Activated B cell treated with CpG ODN at 0.5 μM for 24 hours (primary cell): Measurements from ENCODE around the gene EMD. TPM values are rescaled to one million over a fixed set of nuclear protein-coding genes. Genes with fewer than 3 reads are reported as not detected.

Experiments
- ATAC-seq: fragments of 200-7000 bp; cut with Tn5 transposase; one replicate; pipeline ENCODE4 v1.10.0; 2021; ENCODE audit warnings: low read depth, mild to moderate bottlenecking, moderate library complexity
- CTCF ChIA-PET: fragments of 350-600 bp; sonication (Branson Sonifier 250); formaldehyde crosslinking; loops from one replicate; lab custom pipeline; 2021; ENCODE audit warnings: antibody characterized with exemption; lab: Charles Lee
- POLR2A ChIA-PET: fragments of 350-600 bp; sonication (Branson Sonifier 250); formaldehyde crosslinking; loops from one replicate; lab custom pipeline; 2021; ENCODE audit warnings: antibody characterized with exemption; lab: Charles Lee
- DNase-seq: peaks from one replicate; pipeline ENCODE4 v3.0.0; 2022
- H3K27ac Mint-ChIP-seq: one replicate; pipeline ENCODE4 v1.8.0; 2020; ENCODE audit warnings: mixed read lengths
- H3K27me3 Mint-ChIP-seq: one replicate; pipeline ENCODE4 v1.8.0; 2021; ENCODE audit warnings: mixed read lengths
- H3K36me3 Mint-ChIP-seq: one replicate; pipeline ENCODE4 v1.8.0; 2021; ENCODE audit warnings: low read depth, mixed read lengths
- H3K4me1 Mint-ChIP-seq: one replicate; pipeline ENCODE4 v1.8.0; 2021; ENCODE audit warnings: mixed read lengths
- H3K4me3 Mint-ChIP-seq: one replicate; pipeline ENCODE4 v1.8.0; 2020; ENCODE audit warnings: mild to moderate bottlenecking, mixed read lengths
- H3K9me3 Mint-ChIP-seq: one replicate; pipeline ENCODE4 v1.8.0; 2020; ENCODE audit warnings: mixed read lengths
- intact Hi-C: fragments of 100-400 bp; cut with micrococcal nuclease; formaldehyde crosslinking; loops from one replicate; pipeline ENCODE4 v1.15.1; 2024
- total RNA-seq: library from RNA; stranded (reverse); gene quantifications from 2 replicates; pipeline ENCODE4 v1.2.3, GENCODE V29; 2022
- TF ChIP-seq, protein P1 (sequence below): fragments of 200-600 bp; IDR thresholded peaks from one replicate; pipeline ENCODE4 v1.8.0; 2022; ENCODE audit warnings: antibody characterized with exemption, mild to moderate bottlenecking

The EMD gene
- total RNA-seq, 1 donor from 2014 or later, result 70.2 TPM

DNA sequence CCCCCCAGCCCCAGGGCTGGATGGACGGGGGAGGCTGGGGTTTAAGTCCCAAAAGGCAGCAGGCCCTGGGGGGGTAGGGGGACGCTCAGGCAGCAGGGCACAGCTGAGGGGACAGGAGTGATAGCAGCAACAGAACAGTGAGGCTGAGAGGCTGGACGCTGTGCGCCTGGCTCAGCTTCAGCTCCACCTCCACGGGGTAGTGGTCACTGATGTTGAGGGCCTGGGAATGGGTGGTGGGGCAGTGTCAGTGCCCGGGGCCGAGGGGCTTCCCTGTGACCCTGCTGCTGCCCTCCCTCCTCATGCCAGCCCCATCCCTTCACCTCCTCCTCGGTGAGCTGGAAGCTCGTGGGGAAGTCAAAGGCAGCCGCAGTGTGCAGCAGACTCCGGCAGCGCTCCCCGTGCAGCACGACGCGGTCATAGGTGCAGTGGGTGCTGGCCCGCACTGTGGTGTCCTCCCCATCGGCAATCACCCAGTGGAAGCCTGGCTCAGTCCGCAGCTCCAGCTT is 23.6 kb downstream of the EMD start:
- Mint-ChIP-seq H3K9me3 (no peaks in the 10 kb centered on the region), H3K27me3 (no peaks in the 10 kb centered on the region), H3K4me1 (peaks cover 22% of the 10 kb centered on the region), H3K36me3 (peaks cover 44% of the 10 kb centered on the region), H3K4me3 (no peak overlapping the region), H3K27ac (no peak overlapping the region)
- intact Hi-C loops, result no loop called here
- ATAC-seq, result no peak
- DNase-seq, result no peak
- POLR2A ChIA-PET, result interaction anchor here (1.5 kb wide), 1 partner anchor 87 kb away, joined by 5 read pairs; the partner anchor contains the start of gene SLC10A3
- CTCF ChIA-PET, result no interaction called here
- TF ChIP-seq, protein P1, sequence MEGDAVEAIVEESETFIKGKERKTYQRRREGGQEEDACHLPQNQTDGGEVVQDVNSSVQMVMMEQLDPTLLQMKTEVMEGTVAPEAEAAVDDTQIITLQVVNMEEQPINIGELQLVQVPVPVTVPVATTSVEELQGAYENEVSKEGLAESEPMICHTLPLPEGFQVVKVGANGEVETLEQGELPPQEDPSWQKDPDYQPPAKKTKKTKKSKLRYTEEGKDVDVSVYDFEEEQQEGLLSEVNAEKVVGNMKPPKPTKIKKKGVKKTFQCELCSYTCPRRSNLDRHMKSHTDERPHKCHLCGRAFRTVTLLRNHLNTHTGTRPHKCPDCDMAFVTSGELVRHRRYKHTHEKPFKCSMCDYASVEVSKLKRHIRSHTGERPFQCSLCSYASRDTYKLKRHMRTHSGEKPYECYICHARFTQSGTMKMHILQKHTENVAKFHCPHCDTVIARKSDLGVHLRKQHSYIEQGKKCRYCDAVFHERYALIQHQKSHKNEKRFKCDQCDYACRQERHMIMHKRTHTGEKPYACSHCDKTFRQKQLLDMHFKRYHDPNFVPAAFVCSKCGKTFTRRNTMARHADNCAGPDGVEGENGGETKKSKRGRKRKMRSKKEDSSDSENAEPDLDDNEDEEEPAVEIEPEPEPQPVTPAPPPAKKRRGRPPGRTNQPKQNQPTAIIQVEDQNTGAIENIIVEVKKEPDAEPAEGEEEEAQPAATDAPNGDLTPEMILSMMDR, result no peak

DNA sequence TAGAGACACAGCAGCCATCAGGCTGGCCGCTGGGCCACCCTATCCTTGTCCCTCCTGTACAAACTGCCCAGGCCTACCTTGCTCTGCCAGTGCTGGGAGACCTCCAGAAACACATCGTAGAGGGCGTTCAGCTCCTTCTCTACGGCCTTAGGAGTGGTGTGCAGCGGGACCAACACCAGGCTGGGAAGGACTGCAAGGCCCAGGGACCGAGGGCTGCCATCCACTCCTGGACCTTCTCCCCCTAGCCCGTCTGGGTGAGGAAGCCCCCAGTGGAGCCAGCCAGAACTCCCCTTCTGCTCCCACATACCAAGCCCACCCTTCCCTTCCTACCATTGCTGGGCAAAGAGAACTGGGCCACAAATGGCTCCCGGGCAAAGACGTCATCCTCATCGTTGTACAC is 24.1 kb downstream of the EMD start:
- no peak for DNase-seq
- H3K27me3 Mint-ChIP-seq, result no peaks in the 10 kb centered on the region
- no peak for ATAC-seq
- H3K4me1 Mint-ChIP-seq, result peaks cover 19% of the 10 kb centered on the region
- intact Hi-C loops, result no loop called here
- H3K4me3 Mint-ChIP-seq, result no peak overlapping the region
- no peaks in the 10 kb centered on the region for H3K9me3 Mint-ChIP-seq
- TF ChIP-seq, protein P1, result no peak
- ChIA-PET POLR2A (no interaction called here), CTCF (no interaction called here)
- peaks cover 40% of the 10 kb centered on the region for H3K36me3 Mint-ChIP-seq
- no peak overlapping the region for H3K27ac Mint-ChIP-seq

DNA sequence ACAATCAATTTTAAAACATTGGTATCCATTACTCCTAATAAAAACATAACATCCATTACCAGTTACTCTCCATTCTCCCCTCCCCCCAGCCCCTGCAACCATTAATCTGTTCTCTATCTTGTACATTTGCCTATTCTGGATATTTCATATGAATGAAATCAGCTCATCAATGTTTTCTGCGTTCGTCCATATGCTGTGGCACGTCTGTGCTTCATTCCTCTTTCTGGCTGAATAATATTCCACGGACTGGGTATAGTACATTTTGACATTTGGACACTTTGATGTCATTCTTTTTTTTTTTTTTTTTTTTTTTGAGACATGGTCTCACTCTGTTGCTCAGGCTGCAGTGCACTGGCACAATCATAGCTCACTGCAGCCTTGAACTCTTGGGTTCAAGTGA is 24.8 kb downstream of the EMD start:
- Mint-ChIP-seq H3K27ac (no peak overlapping the region), H3K4me3 (no peak overlapping the region), H3K9me3 (no peaks in the 10 kb centered on the region), H3K36me3 (peaks cover 34% of the 10 kb centered on the region), H3K27me3 (no peaks in the 10 kb centered on the region), H3K4me1 (peaks cover 23% of the 10 kb centered on the region)
- POLR2A ChIA-PET, result interaction anchor here (0.9 kb wide), 1 partner anchor 54 kb away, joined by 3 read pairs; the partner anchor contains the start of gene PLXNA3
- CTCF ChIA-PET, result no interaction called here
- no peak for DNase-seq
- no peak for ATAC-seq
- TF ChIP-seq, protein P1, result no peak
- intact Hi-C loops, result no loop called here

DNA sequence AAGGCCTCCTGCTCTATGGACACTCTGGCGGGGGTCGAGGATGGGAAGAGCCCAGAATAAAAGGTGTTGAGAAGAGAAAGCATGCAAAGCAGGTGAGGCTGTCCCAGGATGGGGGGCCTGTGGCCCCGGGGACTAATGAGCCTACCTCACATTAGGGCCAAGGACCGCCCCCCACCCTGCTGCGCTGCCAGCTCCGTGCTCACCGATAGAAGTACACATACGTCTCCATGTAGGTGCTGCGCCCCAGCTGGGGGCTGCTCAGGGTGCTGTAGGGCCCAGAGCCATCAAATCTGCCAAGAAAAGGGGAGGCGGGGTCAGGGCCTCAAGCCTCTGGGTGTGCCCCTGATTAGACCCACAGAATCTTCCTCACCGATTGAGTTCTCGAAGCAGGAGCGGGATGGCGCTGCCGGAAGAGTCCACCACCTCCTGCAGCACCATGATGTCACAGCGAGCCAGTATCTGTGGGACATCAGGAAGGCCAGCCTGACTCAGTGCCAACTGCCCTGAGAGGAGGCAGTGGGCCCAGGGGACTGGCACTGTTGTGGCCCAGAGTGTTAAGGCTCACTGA is 25.6 kb downstream of the EMD start:
- Mint-ChIP-seq H3K27me3 (no peaks in the 10 kb centered on the region), H3K9me3 (no peaks in the 10 kb centered on the region), H3K4me1 (peaks cover 24% of the 10 kb centered on the region), H3K36me3 (peaks cover 26% of the 10 kb centered on the region), H3K27ac (no peak overlapping the region), H3K4me3 (no peak overlapping the region)
- no peak for ATAC-seq
- TF ChIP-seq, protein P1, result no peak
- POLR2A ChIA-PET, result interaction anchor here (0.9 kb wide), 1 partner anchor 53 kb away, joined by 3 read pairs; the partner anchor contains the start of gene PLXNA3
- no peak for DNase-seq
- CTCF ChIA-PET, result no interaction called here
- intact Hi-C loops, result no loop called here

DNA sequence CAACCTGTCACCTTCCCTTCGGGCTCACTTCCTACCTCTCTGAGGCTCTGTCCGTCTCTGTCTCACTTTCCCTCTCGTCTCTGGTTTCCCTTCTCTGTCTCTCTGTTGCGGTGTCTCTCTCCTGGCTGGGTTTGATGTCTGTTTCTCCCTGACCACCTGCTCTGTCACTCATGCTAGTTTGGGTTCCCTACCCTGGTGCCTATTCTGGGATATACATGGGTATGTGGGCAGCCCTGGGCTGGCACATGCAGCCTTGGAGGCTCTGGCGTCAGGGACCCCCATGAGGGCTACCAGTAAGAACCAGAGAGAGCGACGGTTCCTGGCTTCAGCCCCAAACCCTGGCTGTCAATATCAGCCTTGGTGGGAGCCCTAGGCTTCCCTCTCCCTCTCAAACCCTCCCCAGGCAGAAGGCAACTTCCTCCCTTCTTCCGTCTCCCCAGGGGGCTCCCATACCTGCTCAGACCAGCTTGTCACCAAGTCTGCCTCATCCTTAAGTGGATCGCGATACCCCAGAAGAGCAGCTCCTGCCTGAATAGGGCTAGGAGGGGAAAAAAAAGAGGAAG is 29.6 kb downstream of the EMD start:
- TF ChIP-seq, protein P1, result no peak
- Mint-ChIP-seq H3K27ac (peak overlapping the region; percentile 87), H3K27me3 (no peaks in the 10 kb centered on the region), H3K4me1 (peaks cover 22% of the 10 kb centered on the region), H3K9me3 (no peaks in the 10 kb centered on the region), H3K4me3 (peak overlapping the region; percentile 75), H3K36me3 (peaks cover 2% of the 10 kb centered on the region)
- intact Hi-C loops, result loop anchor here (1.0 kb wide), 1 partner anchor 7 kb away; no protein-coding TSS in a partner anchor
- ChIA-PET POLR2A (interaction anchor here (0.5 to 7.3 kb wide), 6 partner anchors 10 to 342 kb away, joined by 3 to 125 read pairs (median 8); partner anchors contain the start of genes ATP6AP1, GAB3, RPL10 and SLC10A3), CTCF (interaction anchor here (1.0 kb wide), 1 partner anchor 10 kb away, joined by 4 read pairs; the partner anchor contains the start of gene RPL10)
- ATAC-seq, result peak; percentile 2
- no peak for DNase-seq
